GM19238 (cell line): ENCODE measurements around the gene PGBD4.
"Not testable (repeated sequence)": the region's sequence is repeated elsewhere in the genome, so short reads cannot be mapped to it uniquely, and the experiment has no call there.

Experiments used
- DNase-seq: peaks from one replicate; pipeline ENCODE4 v3.0.0; 2011; ENCODE audit warnings: low spot score; ENCODE audit not compliant: insufficient read length

PGBD4 gene

DNA sequence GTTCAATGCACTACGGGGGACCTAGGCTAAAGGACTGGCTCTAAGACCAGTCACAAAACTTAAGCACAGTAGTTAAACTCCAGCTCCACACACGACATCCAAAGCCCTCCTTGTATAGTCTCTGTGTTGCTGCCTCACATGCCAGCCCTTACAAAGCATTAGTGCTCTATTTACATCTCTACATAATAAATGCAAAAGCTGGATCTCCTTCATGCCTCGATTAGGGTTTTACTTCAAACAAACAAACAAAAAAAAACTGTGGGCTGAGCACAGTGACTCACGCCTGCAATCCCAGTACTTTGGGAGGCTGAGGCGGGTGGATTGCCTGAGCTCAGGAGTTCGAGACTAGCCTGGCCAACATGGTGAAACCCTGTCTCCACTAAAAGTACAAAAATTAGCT is 9.6 kb downstream of the PGBD4 start:
- no peak for DNase-seq

GRCh38 chr15:34114215-34114614 is 12.3 kb downstream of the PGBD4 start:
- no peak for DNase-seq

DNA sequence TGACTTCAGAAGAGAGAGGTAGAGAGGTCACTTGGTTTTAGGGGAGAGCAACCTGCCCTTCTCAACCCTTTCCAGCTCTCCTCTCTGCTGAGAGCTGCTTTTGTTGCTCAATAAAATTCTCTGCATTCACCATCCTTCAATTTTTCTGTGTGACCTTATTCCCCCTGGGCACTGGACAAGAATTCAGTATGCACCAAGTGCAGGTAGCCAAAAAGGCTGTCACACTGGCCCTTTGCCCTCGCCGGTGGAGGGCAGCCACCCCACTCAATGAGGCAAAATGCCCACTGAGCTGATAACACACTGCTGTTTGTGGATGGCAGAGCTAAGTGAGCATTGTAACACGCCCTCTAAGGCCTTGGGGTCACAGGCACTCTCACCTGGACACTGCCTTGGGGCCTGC is 12.9 kb downstream of the PGBD4 start:
- no peak for DNase-seq

GRCh38 chr15:34116620-34117019 is 14.7 kb downstream of the PGBD4 start:
- no peak for DNase-seq

- no peak for DNase-seq
Observed at GRCh38 chr15:34119291-34119690, 17.4 kb downstream of the PGBD4 start.

DNA sequence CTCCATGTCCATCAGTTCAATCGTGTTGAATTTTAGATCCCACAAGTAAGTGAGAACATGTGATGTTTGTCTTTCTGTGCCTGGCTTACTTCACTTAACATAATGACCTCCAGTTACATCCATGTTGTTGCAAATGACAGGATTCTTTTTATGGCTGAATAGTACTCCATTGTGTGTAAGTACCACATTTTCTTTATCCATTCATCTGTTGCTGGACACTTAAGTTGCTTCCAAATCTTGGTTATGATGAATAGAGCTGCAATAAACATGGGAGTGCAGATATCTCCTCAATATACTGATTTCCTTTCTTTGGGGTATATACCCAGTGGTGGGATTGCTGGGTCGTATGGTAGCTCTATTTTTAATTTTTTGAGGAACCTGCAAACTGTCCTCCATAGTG is 18.5 kb downstream of the PGBD4 start:
- DNase-seq = not testable (repeated sequence)

DNA sequence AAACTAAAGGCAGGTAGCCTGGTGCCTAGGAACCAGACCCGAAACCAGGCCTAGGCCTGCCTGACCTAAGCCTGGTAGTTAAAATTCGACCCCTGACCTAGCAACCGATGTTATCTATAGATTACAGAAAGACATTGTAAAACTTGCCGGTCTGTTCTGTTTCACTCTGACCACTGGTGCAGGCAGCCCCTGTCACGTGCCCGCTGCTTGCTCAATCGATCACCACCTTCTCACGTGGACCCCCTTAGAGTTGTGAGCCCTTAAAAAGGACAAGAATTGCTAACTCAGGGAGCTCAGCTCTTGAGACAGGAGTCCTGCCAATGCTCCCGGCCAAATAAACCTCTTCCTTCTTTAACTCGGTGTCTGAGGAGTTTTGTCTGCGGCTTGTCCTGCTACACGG is 19.9 kb downstream of the PGBD4 start:
- DNase-seq = not testable (repeated sequence)

GRCh38 chr15:34122771-34123183 is 20.9 kb downstream of the PGBD4 start:
- no peak for DNase-seq

GRCh38 chr15:34124651-34125050 is 22.8 kb downstream of the PGBD4 start:
- no peak for DNase-seq

- no peak for DNase-seq
Observed at GRCh38 chr15:34125945-34126344, 24.1 kb downstream of the PGBD4 start.

GRCh38 chr15:34126522-34126921 is 24.6 kb downstream of the PGBD4 start:
- DNase-seq = no peak

DNA sequence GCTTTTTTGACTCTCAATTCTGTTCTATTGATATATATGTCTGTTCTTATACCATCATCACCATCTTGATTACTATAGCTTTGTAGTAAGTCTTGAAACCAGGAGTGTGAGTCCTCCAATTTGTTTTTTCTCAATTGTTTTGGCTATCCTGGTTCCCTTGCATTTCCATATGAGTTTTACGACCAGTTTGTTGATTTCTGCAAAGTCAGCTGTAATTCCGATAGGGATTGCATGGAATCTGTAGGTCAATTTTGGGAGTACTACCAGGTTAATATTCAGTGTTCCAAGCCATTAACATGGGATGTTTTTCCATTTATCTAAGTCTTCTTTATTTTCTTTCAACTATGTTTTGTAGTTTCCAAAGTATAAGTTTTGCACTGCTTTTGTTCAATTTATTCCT is 27.0 kb downstream of the PGBD4 start:
- DNase-seq = no peak

- no peak for DNase-seq
Observed at GRCh38 chr15:34132881-34133280, 31.0 kb downstream of the PGBD4 start.

DNA sequence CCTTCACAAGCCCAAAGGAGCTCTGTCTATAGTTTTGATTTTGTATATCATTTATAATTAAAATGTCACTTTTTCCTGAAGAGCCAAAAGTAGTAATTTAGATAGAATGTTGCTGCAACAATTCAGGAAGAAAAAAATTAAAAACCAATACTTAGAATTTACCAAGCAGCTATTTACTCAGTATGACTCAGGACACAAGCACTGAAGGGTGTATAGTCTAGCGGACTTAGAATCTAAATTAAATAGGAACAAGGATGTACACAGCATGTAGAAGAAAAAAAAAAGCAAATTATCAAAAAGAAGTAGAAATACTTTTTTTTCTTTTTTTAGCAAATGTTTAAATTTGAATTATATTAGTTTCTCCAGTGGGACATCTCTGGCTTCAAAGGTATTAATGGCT is 31.6 kb downstream of the PGBD4 start:
- no peak for DNase-seq

GRCh38 chr15:34147371-34148140 is 45.7 kb downstream of the PGBD4 start:
- DNase-seq = no peak

DNA sequence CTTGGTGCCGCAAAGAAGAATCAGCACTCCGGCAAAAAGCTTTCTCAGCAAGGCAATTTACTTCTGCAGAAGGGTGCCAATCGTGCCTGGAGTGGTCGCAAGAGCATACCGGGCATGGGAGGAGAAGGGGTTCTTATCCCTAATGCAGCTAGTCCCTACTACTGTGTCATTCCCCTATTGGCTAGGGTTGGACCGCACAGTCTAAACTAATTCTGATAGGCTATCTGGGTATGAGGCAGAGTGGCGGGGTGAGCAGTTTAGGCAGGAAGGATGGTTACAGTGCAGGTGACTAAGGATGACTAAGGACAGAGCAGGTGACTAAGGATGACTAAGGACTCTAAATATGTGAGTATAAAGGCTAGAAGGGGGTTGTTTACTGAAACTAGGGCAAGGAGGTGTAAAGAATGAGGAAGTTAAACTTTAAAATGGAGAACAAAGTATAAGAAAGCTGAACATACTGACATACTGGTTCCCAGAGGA is 52.9 kb downstream of the PGBD4 start:
- DNase-seq = no peak

GRCh38 chr15:34155859-34156258 is 54.0 kb downstream of the PGBD4 start:
- DNase-seq = no peak
